Panc1 (cell line): Measurements from ENCODE around the gene SH2D2A.

Source experiments
- POLR2AphosphoS5 ChIP-seq: IDR thresholded peaks from 2 replicates; pipeline ENCODE4 v1.6.1; 2012; ENCODE audit warnings: mild to moderate bottlenecking, low read depth, low read length, moderate library complexity
- SIN3A ChIP-seq: IDR thresholded peaks from 2 replicates; pipeline ENCODE4 v1.6.1; 2012; ENCODE audit warnings: low read depth, mild to moderate bottlenecking, low read length, moderate library complexity, borderline replicate concordance; ENCODE audit not compliant: insufficient read depth

DNA sequence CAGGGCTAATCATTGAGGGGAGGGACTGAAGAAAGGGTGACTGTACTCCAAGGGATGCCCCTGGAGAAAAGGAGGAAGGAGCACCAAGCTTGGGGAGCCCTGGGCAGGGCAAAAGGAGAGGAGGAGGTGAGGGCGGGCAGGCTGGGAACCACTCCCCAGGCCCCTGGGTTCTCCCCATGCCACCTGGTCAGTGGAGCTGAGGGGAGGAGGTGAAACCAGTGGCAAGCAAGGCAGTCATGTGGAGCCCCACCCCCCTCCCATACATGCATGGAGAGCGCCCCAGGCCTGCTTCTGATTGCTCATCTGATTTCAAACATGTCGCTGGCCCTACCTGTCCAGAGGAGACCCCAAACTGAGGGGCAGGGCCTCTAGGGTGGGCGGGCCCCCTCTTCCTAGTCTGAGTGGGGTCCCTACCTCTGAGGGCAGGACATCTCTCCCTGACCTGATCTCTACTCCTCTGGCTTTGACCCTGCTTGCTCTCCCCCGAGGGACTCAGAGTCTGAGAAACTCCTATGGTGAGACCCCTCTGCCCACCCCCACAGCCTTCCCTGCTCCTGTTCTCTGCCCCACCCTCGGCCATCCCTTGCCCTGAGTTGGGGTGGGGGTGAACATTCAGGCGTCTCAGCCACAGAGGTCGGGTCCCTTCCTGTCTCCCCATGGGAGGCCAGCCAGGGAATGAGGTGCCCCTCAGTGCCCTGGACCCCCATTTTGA, 23.7 kb upstream of the SH2D2A start:
- TF ChIP-seq SIN3A (no peak), POLR2AphosphoS5 (no peak)
